GM12801 (cell line): ENCODE results near the gene GCSAM.

Source experiments
- TF ChIP-seq, protein P1 (sequence below): IDR thresholded peaks from one replicate; pipeline ENCODE4 v1.5.1; 2011; ENCODE audit warnings: control low read depth; ENCODE audit not compliant: insufficient read length; ENCODE audit errors: extremely low read depth

The GCSAM gene

DNA sequence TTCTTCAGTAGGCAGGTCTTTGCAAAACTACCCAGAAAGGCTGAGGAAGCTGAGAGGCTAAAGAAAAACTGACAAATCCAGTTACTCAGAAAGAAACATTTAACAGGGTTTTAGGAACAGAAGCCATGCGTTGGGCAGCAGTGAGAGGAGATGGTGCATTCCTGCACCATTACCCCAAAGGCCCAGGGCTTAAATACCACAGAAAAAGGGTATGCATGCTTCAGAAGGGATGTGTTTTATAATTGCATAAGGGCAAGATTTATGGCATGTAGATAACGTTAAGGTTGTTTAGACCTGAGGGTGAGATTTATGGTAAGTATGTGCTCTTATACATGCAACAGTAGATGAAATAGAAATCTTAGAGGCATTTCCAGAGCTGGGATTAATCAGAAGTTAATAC lies 36.9 kb downstream of the GCSAM start:
- TF ChIP-seq, protein P1, sequence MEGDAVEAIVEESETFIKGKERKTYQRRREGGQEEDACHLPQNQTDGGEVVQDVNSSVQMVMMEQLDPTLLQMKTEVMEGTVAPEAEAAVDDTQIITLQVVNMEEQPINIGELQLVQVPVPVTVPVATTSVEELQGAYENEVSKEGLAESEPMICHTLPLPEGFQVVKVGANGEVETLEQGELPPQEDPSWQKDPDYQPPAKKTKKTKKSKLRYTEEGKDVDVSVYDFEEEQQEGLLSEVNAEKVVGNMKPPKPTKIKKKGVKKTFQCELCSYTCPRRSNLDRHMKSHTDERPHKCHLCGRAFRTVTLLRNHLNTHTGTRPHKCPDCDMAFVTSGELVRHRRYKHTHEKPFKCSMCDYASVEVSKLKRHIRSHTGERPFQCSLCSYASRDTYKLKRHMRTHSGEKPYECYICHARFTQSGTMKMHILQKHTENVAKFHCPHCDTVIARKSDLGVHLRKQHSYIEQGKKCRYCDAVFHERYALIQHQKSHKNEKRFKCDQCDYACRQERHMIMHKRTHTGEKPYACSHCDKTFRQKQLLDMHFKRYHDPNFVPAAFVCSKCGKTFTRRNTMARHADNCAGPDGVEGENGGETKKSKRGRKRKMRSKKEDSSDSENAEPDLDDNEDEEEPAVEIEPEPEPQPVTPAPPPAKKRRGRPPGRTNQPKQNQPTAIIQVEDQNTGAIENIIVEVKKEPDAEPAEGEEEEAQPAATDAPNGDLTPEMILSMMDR, result no peak

DNA sequence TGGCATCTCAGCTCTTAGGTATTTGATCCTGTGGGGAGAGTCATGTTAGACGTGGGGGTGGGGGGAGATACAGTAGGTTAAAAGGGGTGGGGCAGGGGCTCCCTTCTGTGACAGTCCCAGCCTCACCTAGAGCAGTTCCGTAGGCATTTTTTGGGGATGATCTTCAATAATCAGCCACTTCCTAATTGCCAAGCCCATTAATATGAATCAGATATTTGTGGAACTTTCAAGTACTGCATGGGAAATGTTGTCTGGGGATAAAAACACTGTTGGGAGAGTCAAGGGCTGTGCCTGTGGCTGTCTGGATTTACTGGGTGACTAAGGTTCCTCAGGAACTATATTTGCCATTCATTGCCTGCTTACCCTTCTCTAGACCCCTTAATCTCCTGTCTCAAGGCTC lies 37.3 kb downstream of the GCSAM start:
- TF ChIP-seq, protein P1, result no peak

DNA sequence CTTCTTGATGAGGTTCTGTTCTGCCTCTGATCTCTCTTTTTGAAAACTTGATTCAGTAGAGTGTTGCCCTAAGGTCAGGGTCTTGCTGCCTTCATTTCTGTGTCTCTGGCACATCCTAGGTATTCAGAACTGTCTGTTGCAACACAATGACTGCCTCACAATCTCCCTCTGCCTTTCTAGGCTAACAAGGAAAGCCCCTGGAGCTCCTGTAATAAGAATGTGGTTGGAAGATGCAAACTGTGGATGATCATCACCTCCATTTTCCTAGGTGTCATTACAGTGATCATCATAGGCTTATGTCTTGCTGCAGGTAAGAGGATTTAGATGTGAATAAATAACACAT lies 39.9 kb downstream of the GCSAM start:
- TF ChIP-seq, protein P1, result no peak

DNA sequence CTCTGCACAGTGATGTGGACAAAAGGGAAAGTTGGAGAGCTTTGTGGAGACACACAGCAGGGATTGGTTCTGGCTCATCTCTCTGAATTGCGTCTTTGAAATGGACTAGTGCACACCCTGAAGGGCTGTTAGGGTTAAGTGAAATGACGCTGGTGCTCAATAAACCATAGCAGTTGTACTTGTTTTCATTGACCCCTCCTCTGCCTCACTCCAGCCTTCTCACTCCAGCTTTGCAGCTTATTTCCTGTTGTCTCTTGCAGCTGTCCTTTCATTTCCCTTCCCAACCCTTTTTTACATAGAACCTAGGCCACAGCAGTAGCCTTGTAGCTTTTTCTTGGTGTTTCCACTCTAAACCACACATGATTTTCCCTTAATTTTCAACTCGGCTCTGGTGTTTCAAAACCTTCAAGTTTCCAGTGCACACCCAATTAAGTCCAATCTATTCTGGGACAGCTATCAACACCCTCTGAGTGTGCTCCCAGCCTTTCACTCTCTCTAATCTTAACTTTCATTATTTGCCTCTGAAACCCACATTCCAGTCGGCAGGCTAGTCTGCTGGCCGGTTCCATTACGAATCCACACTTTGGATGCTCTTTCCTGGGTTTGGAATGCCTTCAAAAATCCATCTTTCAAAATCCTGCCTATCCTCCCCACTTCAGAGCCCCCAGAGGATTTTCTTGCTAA lies 40.4 kb downstream of the GCSAM start:
- TF ChIP-seq, protein P1, result no peak

DNA sequence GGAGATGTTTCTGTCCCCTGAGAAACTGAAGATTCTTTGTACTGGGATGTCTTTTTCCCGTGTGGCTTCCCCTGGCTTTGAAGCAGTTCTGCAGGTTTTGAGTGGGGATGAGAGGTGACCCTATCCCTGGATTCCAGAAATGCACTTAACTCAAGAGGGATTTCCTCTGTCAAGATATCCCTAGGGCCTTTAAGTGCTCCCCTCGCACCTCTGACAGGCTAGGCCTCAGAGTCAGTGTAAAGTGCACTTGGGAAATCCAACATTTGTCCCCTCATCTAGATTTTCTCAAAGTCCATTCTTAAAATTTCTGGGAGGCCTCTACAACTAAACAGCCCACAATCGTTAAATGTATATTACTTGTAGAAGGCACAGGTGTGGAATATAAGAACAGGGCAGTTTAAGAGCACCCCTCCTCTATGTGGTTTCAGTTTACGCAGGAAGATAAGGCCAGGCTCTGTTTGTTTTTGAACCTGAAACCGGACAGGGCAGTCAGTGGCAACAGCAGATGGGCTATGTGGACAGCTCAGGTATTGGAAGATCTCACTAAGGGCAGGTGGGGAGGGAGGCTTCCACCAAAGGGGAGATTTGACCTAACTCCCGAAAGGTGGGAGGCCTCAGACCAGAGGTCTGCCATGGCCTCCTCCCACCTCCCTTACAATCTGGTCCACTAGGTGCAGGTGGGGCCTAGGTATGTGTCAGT lies 42.0 kb downstream of the GCSAM start:
- TF ChIP-seq, protein P1, result no peak

DNA sequence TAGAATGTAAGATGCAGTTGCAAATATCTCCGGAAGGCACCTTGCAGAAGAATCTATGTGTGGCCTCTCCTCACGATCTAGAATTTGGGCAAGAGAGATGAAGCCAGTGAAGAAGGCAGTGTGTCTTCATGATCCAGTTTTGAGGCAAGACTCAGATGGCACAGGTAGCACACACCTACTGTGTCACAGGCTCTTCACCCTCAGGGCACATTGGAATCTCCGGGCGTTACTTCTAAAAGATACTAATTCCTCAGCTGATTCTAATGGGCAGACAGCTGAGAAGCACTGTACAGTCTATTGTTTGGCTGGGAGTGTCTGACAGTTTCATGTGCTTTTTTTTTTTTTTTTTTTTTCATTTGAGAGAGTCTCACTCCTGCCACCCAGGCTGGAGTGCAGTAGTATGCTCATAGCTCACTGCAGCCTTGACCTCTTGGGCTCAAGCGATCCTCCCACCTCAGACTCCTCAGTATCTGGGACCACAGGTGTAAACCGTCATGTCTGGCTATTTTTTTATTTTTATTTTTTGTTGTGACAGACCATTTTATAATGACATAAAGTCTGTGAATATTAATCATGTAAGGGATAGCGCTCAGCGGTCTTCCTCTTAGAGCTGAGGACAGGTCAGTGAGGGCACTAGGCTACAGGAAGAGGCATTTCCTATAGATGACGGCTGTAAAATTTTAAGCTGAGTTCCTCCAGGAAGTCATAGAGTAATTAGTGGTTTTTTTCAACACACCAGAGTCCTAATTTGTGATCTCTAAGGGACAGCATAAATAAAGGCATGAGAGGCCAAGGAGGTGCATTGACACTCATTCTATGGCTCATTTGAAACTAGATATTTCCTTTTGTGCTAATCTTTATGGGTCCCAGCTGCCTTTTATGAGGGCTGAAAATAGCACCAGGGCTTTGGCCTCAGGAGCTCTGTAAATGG lies 42.8 kb downstream of the GCSAM start:
- TF ChIP-seq, protein P1, result no peak

DNA sequence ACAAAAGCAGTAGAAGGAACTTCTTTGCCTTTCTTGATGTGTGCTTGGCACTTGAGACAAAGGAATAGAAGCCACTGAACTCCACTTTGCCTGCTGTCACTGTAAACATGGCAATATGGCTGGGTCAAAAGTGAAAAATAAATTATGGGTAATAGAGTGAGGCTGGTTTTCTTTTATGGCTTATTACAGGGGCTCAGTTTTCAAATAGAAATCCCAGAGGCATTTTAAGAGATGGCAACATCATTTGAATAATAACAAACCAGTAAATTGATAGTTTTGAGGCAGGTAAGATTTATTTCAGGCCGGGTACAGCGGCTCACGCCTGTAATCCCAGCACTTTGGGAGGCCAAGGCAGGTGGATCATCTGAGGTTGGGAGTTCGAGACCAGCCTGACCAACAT lies 44.1 kb downstream of the GCSAM start:
- TF ChIP-seq, protein P1, result no peak
